Tibial nerve (tissue), 4 donors: ENCODE data around the gene GIMD1. TPM values are rescaled to one million over a fixed set of nuclear protein-coding genes. Genes with fewer than 3 reads are reported as not detected.

Source experiments
- DNase-seq, 2 donors: peaks; one replicate each; pipeline ENCODE4 v3.0.0-alpha.2; 2019; ENCODE audit warnings: low spot score in 2 of 2
- H3K27ac ChIP-seq, 4 donors: fragments of 200-600 bp; sonication (generic) in 3 of 4; one replicate each; pipeline ENCODE4 v1.5.1; 2017 to 2019; ENCODE audit warnings: mild to moderate bottlenecking in 1 of 4
- H3K27me3 ChIP-seq, 2 donors: fragments of 200-600 bp; sonication (generic) in 1 of 2; one replicate each; pipeline versions ENCODE4 v1.5.1 to v1.6.0; 2017 to 2019
- H3K36me3 ChIP-seq, 3 donors: fragments of 200-600 bp; sonication (generic); one replicate each; pipeline ENCODE4 v1.5.1; 2018 to 2019
- H3K4me1 ChIP-seq, 4 donors: fragments of 200-600 bp; sonication (generic) in 3 of 4; one replicate each; pipeline ENCODE4 v1.5.1; 2017 to 2019
- H3K4me3 ChIP-seq, 4 donors: fragments of 200-600 bp; sonication (generic) in 3 of 4; one replicate each; pipeline ENCODE4 v1.5.1; 2017 to 2019; ENCODE audit warnings: mild to moderate bottlenecking in 1 of 4, moderate library complexity in 1 of 4
- H3K9me3 ChIP-seq, 4 donors: fragments of 200-600 bp; sonication (generic) in 3 of 4; one replicate each; pipeline ENCODE4 v1.5.1; 2017 to 2019
- EP300 ChIP-seq, 2 donors: sonication (generic); formaldehyde crosslinking; IDR thresholded peaks; one replicate each; pipeline ENCODE4 v1.6.1; 2017; ENCODE audit warnings: antibody characterized with exemption in 2 of 2, mild to moderate bottlenecking in 1 of 2
- POLR2A ChIP-seq, 2 donors: fragments of 450-650 bp; IDR thresholded peaks; one replicate each; pipeline ENCODE4 v1.6.1; 2017; ENCODE audit warnings: antibody characterized with exemption in 2 of 2, mild to moderate bottlenecking in 2 of 2, moderate library complexity in 2 of 2
- WGBS, 2 donors: methylation state at CpG; one replicate each; pipeline ENCODE4 v1.1.5; 2018; 5-methylcytosine and 5-hydroxymethylcytosine counted together
- total RNA-seq, 4 donors: library from RNA; depleted of rRNA; stranded (reverse); fragments of >200 nt; gene quantifications; one replicate each; pipeline ENCODE4 v1.1.0, GENCODE V29; 2016
- TF ChIP-seq, protein P1 (sequence below), 5 experiments: fragments of 200-600 bp in 3 of 5; fragments of 450-650 bp in 2 of 5; sonication (generic) in 3 of 5; IDR thresholded peaks; one replicate each; pipeline ENCODE4 v1.5.1; 2016 to 2019; ENCODE audit warnings: antibody characterized with exemption in 5 of 5, mild to moderate bottlenecking in 3 of 5, moderate library complexity in 2 of 5

Gene GIMD1
- total RNA-seq, 4 donors from 2014 or later, result not detected

DNA sequence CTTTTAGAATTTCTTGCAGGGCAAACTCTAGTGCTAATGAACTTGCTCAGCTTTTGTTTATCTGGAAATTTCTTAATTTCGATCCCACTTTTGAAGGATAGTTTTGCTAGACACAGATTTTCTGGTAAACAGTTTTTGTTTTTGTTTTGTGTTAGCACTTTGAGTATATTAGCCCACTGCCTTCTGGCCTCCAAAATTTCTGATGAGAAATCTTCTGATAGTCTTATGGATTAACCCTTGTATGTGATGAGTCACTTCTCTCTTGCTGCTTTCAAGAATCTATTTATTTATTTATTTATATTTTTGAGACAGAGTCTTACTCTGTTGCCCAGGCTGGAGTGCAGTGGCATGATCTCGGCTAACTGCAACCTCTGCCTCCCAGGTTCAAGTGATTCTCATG, 27.0 kb upstream of the GIMD1 start:
- Histone ChIP-seq H3K36me3 (no peaks in the 10 kb centered on the region), H3K4me3 (no peak overlapping the region), H3K27me3 (no peaks in the 10 kb centered on the region), H3K9me3 (peaks cover 0 to 53% (median 7%) of the 10 kb centered on the region in 4 donors), H3K4me1 (no peaks in the 10 kb centered on the region), H3K27ac (no peak overlapping the region)
- TF ChIP-seq, protein P1, sequence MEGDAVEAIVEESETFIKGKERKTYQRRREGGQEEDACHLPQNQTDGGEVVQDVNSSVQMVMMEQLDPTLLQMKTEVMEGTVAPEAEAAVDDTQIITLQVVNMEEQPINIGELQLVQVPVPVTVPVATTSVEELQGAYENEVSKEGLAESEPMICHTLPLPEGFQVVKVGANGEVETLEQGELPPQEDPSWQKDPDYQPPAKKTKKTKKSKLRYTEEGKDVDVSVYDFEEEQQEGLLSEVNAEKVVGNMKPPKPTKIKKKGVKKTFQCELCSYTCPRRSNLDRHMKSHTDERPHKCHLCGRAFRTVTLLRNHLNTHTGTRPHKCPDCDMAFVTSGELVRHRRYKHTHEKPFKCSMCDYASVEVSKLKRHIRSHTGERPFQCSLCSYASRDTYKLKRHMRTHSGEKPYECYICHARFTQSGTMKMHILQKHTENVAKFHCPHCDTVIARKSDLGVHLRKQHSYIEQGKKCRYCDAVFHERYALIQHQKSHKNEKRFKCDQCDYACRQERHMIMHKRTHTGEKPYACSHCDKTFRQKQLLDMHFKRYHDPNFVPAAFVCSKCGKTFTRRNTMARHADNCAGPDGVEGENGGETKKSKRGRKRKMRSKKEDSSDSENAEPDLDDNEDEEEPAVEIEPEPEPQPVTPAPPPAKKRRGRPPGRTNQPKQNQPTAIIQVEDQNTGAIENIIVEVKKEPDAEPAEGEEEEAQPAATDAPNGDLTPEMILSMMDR (IDR thresholded peaks at IDR 0.05), result no peak
- no peak for TF ChIP-seq POLR2A (IDR thresholded peaks at IDR 0.05)
- TF ChIP-seq EP300 (IDR thresholded peaks at IDR 0.05), result no peak
- DNase-seq, result no peak
- WGBS, 2 donors, result 88% methylated on average over 2 of the region's 2 CpGs

DNA sequence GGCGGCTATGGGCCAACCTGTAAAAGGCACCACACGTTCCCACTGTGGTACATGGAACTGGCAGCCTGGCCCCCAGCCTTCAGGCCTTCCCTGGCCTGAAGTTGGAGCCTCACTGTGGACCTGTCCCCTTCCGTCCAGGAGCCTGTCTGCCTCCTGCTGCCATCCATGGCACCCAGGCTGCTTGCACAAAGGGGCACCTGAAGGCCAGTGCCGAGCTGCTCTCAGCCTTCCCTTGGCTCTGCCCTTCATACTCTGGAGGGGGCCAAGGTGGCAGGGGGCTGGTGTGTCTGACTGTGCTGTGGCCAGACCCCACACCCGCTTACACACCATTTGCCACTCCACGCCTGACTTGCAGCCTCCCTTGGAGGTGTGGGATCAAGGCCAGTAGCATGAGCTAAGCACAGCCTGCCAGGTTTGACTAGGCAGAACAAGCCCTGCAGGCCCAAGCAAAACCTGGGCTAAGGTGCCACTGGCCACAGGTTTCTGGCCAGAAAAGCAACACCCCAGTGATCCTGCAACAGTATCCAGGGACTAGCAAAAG, 17.3 kb upstream of the GIMD1 start:
- 89 to 90% methylated on average over 5 to 6 of the region's 6 CpGs for WGBS, 2 donors
- no peak overlapping the region for H3K27ac ChIP-seq
- H3K4me3 ChIP-seq, result no peak overlapping the region
- no peak for DNase-seq
- no peaks in the 10 kb centered on the region for H3K36me3 ChIP-seq
- peaks cover 0 to 12% (median 0%) of the 10 kb centered on the region in 4 donors for H3K9me3 ChIP-seq
- TF ChIP-seq, protein P1 (IDR thresholded peaks at IDR 0.05), result no peak
- no peak for TF ChIP-seq POLR2A (IDR thresholded peaks at IDR 0.05)
- no peaks in the 10 kb centered on the region for H3K27me3 ChIP-seq
- no peaks in the 10 kb centered on the region for H3K4me1 ChIP-seq

DNA sequence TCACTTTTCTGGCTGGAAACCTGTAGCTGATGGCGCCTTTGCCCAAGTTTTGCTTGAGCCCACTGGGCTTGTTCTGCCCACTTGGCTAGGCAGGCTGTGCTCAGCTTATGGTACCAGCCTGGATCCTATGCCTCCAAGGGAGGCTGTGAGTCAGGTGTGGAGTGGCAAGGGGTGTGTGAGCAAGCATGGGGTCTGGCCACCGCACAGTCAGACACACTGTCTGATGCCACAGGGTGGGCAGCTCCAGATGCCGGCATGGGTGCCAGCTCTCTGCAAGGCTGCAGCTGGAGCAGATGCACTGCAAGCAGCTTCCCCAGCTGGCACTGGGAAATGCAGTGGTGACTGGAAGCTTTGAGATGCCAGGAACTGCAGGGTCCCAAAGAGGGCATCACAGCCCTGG, 16.3 kb upstream of the GIMD1 start:
- H3K27ac ChIP-seq, result no peak overlapping the region
- H3K4me1 ChIP-seq, result no peaks in the 10 kb centered on the region
- H3K36me3 ChIP-seq, result no peaks in the 10 kb centered on the region
- TF ChIP-seq POLR2A (IDR thresholded peaks at IDR 0.05) (no peak), EP300 (IDR thresholded peaks at IDR 0.05) (no peak)
- TF ChIP-seq, protein P1 (IDR thresholded peaks at IDR 0.05), result no peak
- H3K27me3 ChIP-seq, result no peaks in the 10 kb centered on the region
- no peak overlapping the region for H3K4me3 ChIP-seq
- peaks cover 0 to 12% (median 0%) of the 10 kb centered on the region in 4 donors for H3K9me3 ChIP-seq
- 91 to 100% methylated on average over 1 to 3 of the region's 3 CpGs for WGBS, 2 donors
- DNase-seq, result no peak

DNA sequence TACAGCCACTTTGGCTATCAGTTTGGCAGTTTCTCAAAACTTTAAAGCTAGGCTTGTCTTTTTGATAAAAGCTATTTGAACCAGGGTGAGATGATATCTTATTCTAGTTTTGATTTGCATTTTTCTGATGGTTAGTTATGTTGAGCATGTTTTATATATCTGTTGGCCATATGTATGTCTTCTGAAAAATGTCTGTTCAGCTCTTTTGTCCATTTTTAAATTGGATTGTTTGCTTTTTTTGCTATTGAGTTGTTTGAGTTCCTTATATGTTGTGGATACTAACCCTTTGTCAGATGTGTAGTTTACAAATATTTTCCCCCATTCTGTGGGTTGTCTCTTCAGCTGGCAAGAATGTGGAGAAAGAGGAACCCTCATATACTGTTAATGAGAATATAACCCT, 11.6 kb upstream of the GIMD1 start:
- H3K36me3 ChIP-seq, result no peaks in the 10 kb centered on the region

DNA sequence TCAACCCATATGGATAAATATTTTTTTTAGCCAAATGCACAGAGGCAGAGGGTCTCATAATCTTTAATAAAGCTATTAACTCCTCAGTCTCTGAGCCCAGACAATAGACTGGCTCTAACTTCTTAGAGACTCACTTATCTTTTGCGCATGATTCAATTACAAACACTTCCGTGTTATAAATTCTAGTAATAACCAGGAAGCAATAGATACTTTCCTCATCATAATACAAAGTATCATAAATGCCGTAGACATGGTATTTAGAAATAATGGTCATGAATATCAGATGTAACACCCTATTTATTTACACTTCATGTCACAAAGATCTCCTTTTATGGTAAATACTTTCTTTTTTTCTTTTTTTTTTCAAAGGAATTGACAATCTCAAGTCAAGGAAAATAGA, 4.4 kb upstream of the GIMD1 start:
- Histone ChIP-seq H3K9me3 (no peaks in the 10 kb centered on the region), H3K27ac (no peak overlapping the region), H3K4me3 (no peak overlapping the region), H3K36me3 (no peaks in the 10 kb centered on the region), H3K4me1 (peaks cover 0 to 9% (median 0%) of the 10 kb centered on the region in 4 donors), H3K27me3 (no peaks in the 10 kb centered on the region)
- WGBS, 2 donors, result 83 to 87% methylated on average over 3 of the region's 3 CpGs
- TF ChIP-seq POLR2A (IDR thresholded peaks at IDR 0.05) (no peak), EP300 (IDR thresholded peaks at IDR 0.05) (no peak)
- TF ChIP-seq, protein P1 (IDR thresholded peaks at IDR 0.05), result no peak
- no peak for DNase-seq

More for the DNA sequence above, 11.6 kb upstream of the GIMD1 start:
- Histone ChIP-seq H3K27me3 (no peaks in the 10 kb centered on the region), H3K4me3 (no peak overlapping the region), H3K9me3 (peaks cover 0 to 5% (median 0%) of the 10 kb centered on the region in 4 donors), H3K27ac (no peak overlapping the region), H3K4me1 (no peaks in the 10 kb centered on the region)
- TF ChIP-seq POLR2A (IDR thresholded peaks at IDR 0.05), result no peak
- TF ChIP-seq EP300 (IDR thresholded peaks at IDR 0.05), result no peak
- TF ChIP-seq, protein P1 (IDR thresholded peaks at IDR 0.05), result no peak
- DNase-seq, result no peak
